Astrocyte (in vitro differentiated cells and primary cell): Measurements from ENCODE around the gene EPB41L3. TPM values are rescaled to one million over a fixed set of nuclear protein-coding genes. Genes with fewer than 3 reads are reported as not detected.

Experiments
- DNase-seq: peaks from one replicate; pipeline ENCODE4 v3.0.0-alpha.2; 2010; ENCODE audit warnings: low read depth
- FAIRE-seq: peaks from 2 replicates; lab custom pipeline; 2011; peaks lifted over from hg19 to GRCh38; lab: Jason Lieb, UNC
- H2AFZ ChIP-seq: 2 replicates; pipeline ENCODE4 v1.6.0; 2012; ENCODE audit warnings: low read depth, low read length, inconsistent platforms
- H3K27ac ChIP-seq: 2 replicates; pipeline ENCODE4 v1.5.1; 2011; ENCODE audit warnings: low read depth, low read length, inconsistent platforms
- H3K27me3 ChIP-seq: 2 replicates; pipeline ENCODE4 v1.6.0; 2011; ENCODE audit warnings: low read length, inconsistent platforms; ENCODE audit not compliant: insufficient read depth
- H3K36me3 ChIP-seq: 2 replicates; pipeline ENCODE4 v1.5.1; 2011; ENCODE audit warnings: low read length, inconsistent platforms; ENCODE audit not compliant: insufficient read depth
- H3K4me1 ChIP-seq: 2 replicates; pipeline ENCODE4 v1.5.1; 2011; ENCODE audit warnings: low read length, inconsistent platforms; ENCODE audit not compliant: insufficient read depth
- H3K4me2 ChIP-seq: 2 replicates; pipeline ENCODE4 v1.6.0; 2012; ENCODE audit warnings: low read length, inconsistent platforms
- H3K4me3 ChIP-seq: 2 replicates; pipeline ENCODE4 v1.5.1; 2011; ENCODE audit warnings: low read depth, mild to moderate bottlenecking, low read length, inconsistent platforms; ENCODE audit not compliant: insufficient read depth
- H3K79me2 ChIP-seq: 2 replicates; pipeline ENCODE4 v1.6.0; 2012; ENCODE audit warnings: mild to moderate bottlenecking, low read length, inconsistent platforms; ENCODE audit not compliant: insufficient read depth
- H3K9ac ChIP-seq: 2 replicates; pipeline ENCODE4 v1.6.0; 2012; ENCODE audit warnings: mild to moderate bottlenecking, low read length, inconsistent platforms
- H3K9me3 ChIP-seq: 2 replicates; pipeline ENCODE4 v1.5.1; 2012; ENCODE audit warnings: low read depth, mild to moderate bottlenecking, low read length, inconsistent platforms; ENCODE audit not compliant: insufficient read depth
- H4K20me1 ChIP-seq: 2 replicates; pipeline ENCODE4 v1.6.0; 2012; ENCODE audit warnings: low read length, inconsistent platforms; ENCODE audit not compliant: insufficient read depth
- H3K27ac Mint-ChIP-seq: one replicate; pipeline ENCODE4 v1.8.0; 2021; ENCODE audit warnings: mild to moderate bottlenecking, mixed read lengths; ENCODE audit not compliant: unreplicated experiment
- H3K27me3 Mint-ChIP-seq: one replicate; pipeline ENCODE4 v1.8.0; 2021; ENCODE audit warnings: low read depth, mixed read lengths; ENCODE audit not compliant: unreplicated experiment
- H3K36me3 Mint-ChIP-seq: one replicate; pipeline ENCODE4 v1.8.0; 2021; ENCODE audit warnings: low read depth, mixed read lengths; ENCODE audit not compliant: unreplicated experiment
- H3K4me1 Mint-ChIP-seq: one replicate; pipeline ENCODE4 v1.8.0; 2021; ENCODE audit warnings: low read depth, mixed read lengths; ENCODE audit not compliant: unreplicated experiment
- H3K4me3 Mint-ChIP-seq: one replicate; pipeline ENCODE4 v1.8.0; 2021; ENCODE audit warnings: mild to moderate bottlenecking, moderate library complexity, mixed read lengths; ENCODE audit not compliant: unreplicated experiment
- H3K9me3 Mint-ChIP-seq: one replicate; pipeline ENCODE4 v1.8.0; 2021; ENCODE audit warnings: mild to moderate bottlenecking, mixed read lengths; ENCODE audit not compliant: unreplicated experiment
- EZH2 ChIP-seq: IDR thresholded peaks from 2 replicates; pipeline ENCODE4 v1.6.1; 2012; ENCODE audit warnings: mild to moderate bottlenecking, low read length, inconsistent platforms; ENCODE audit not compliant: insufficient read depth
- total RNA-seq: library from RNA; stranded (reverse); gene quantifications from 2 replicates; pipeline ENCODE4 v1.2.1, GENCODE V29; 2021
- TF ChIP-seq, protein P1 (sequence below): IDR thresholded peaks from 2 replicates; pipeline ENCODE4 v1.5.1; 2011; ENCODE audit warnings: low read depth, mild to moderate bottlenecking, inconsistent platforms, low read length, moderate library complexity; ENCODE audit not compliant: insufficient read depth

EPB41L3 gene
- total RNA-seq, 1 donor from 2014 or later, result 97.0 TPM

DNA sequence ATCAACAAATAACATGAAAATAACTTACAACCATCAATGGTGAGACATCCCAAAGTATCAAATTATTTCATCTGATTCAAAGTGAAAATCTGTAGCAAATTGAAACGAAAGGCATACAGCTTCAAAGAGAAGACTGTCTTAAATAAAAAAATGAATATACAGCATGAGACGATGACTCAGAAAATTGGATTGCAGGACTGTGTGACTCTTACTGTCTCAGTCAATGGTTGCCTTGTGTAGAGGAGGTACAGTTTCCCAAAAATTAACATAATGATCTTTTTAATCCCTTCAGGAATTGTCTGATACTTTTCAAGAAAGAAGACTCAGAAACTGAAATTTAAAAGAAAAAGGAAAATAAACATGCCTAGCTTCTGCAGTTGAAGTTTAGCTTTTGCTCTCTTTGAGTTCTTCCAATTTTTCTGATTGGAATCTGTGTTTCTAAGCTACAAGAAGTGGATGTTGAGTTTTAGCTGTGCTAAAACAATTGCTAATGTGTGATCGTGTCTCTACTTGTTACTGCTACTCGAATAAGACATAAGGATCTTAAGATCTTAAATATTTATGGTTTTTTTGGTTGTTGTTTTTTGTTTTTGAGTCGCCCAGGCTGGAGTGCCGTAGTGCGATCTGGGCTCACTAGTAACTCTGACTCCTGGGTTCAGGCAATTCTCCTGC lies 41.1 kb upstream of the EPB41L3 start:
- H3K79me2 ChIP-seq, result no peaks in the 10 kb centered on the region
- DNase-seq (peak; percentile 82), FAIRE-seq (peak; percentile 60)
- H4K20me1 ChIP-seq, result no peaks in the 10 kb centered on the region
- peak overlapping the region; percentile 89 for H3K27ac ChIP-seq
- peak overlapping the region; percentile 48 for H3K9ac ChIP-seq
- H3K36me3 Mint-ChIP-seq, result no peaks in the 10 kb centered on the region
- TF ChIP-seq EZH2, result no peak
- TF ChIP-seq, protein P1, sequence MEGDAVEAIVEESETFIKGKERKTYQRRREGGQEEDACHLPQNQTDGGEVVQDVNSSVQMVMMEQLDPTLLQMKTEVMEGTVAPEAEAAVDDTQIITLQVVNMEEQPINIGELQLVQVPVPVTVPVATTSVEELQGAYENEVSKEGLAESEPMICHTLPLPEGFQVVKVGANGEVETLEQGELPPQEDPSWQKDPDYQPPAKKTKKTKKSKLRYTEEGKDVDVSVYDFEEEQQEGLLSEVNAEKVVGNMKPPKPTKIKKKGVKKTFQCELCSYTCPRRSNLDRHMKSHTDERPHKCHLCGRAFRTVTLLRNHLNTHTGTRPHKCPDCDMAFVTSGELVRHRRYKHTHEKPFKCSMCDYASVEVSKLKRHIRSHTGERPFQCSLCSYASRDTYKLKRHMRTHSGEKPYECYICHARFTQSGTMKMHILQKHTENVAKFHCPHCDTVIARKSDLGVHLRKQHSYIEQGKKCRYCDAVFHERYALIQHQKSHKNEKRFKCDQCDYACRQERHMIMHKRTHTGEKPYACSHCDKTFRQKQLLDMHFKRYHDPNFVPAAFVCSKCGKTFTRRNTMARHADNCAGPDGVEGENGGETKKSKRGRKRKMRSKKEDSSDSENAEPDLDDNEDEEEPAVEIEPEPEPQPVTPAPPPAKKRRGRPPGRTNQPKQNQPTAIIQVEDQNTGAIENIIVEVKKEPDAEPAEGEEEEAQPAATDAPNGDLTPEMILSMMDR, result no peak
- no peak overlapping the region for H3K4me3 Mint-ChIP-seq
- H3K27me3 Mint-ChIP-seq, result no peaks in the 10 kb centered on the region
- no peak overlapping the region for H3K4me3 ChIP-seq
- no peaks in the 10 kb centered on the region for H3K9me3 ChIP-seq
- no peaks in the 10 kb centered on the region for H3K36me3 ChIP-seq
- H3K27me3 ChIP-seq, result no peaks in the 10 kb centered on the region
- peak overlapping the region; percentile 72 for H3K4me2 ChIP-seq
- H3K27ac Mint-ChIP-seq, result peak overlapping the region; percentile 95
- peak overlapping the region; percentile 55 for H2AFZ ChIP-seq
- H3K4me1 Mint-ChIP-seq, result peaks cover 44% of the 10 kb centered on the region
- H3K9me3 Mint-ChIP-seq, result no peaks in the 10 kb centered on the region
- peaks cover 44% of the 10 kb centered on the region for H3K4me1 ChIP-seq

DNA sequence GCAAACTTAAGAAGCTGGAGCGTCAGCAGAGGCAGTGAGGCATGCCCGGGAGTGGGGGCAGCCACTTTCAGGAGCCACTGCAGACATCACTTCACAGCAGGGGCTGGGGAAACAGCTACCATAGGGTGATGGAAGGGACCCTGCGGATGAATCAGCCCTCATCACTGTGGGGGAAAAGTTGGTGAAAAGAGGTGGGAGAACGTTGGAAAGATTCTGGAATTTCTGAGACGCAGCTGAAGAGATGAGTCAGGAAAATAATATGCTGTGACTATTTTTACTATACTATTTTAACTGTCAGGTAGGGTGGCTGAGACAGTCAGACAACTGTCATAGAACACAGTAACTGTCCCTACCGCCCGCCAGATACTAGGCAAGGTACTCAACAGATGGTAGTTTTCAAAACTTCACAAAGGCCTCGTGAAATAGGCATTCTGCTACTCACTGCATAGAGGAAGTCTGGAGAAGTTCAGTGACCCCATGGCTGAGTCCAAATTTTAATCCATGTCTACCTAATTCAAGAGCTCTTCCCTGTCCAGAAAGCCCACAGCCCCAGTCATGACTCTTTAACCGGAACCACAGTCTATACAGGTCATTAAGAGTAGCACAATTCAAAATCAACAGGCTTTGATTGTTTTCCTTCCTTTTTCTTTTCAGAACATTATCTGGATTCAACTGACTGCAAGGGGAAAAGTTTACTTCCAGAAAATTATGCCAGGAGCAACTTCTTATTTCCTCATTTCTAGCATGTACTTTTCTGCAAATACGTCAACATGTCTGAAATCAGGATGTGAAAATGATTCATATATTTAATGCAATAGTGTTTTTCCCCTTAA lies 39.3 kb upstream of the EPB41L3 start:
- Histone ChIP-seq H4K20me1 (no peaks in the 10 kb centered on the region), H3K36me3 (no peaks in the 10 kb centered on the region), H2AFZ (peak overlapping the region; percentile 30), H3K4me2 (peak overlapping the region; percentile 63), H3K9ac (peak overlapping the region; percentile 74), H3K4me1 (peaks cover 44% of the 10 kb centered on the region), H3K27me3 (no peaks in the 10 kb centered on the region), H3K4me3 (peak overlapping the region; percentile 6), H3K9me3 (no peaks in the 10 kb centered on the region), H3K79me2 (no peaks in the 10 kb centered on the region), H3K27ac (peak overlapping the region; percentile 89)
- Mint-ChIP-seq H3K9me3 (no peaks in the 10 kb centered on the region), H3K36me3 (no peaks in the 10 kb centered on the region), H3K27ac (peak overlapping the region; percentile 95), H3K4me1 (peaks cover 44% of the 10 kb centered on the region), H3K27me3 (no peaks in the 10 kb centered on the region), H3K4me3 (peak overlapping the region; percentile 60)
- TF ChIP-seq, protein P1, result no peak
- TF ChIP-seq EZH2, result no peak
- FAIRE-seq (peak; percentile 55), DNase-seq (peak; percentile 83)
